AML-193 (cell line): ENCODE data around the gene ATP12A.

Source experiments
- DNase-seq, 2 experiments: peaks; one replicate each; lab custom pipeline; 2025; lab: John Stamatoyannopoulos, UW

The ATP12A gene

GRCh38 chr13:24734950-24735349 lies 54.7 kb downstream of the ATP12A start:
- peak in 1 of 2 experiments; percentile 6 for DNase-seq

GRCh38 chr13:24737042-24737441 lies 56.8 kb downstream of the ATP12A start:
- no peak for DNase-seq

- DNase-seq, result no peak
These were observed 58.2 kb downstream of the ATP12A start for GRCh38 chr13:24738366-24738847.

GRCh38 chr13:24740014-24740890 lies 60.0 kb downstream of the ATP12A start:
- no peak for DNase-seq

- peak in 1 of 2 experiments; percentile 6 for DNase-seq
These were observed 60.9 kb downstream of the ATP12A start for GRCh38 chr13:24741016-24741662.

- DNase-seq, result no peak
These were observed 61.6 kb downstream of the ATP12A start for GRCh38 chr13:24741791-24742190.

- no peak for DNase-seq
These were observed 62.1 kb downstream of the ATP12A start for GRCh38 chr13:24742294-24742693.

- no peak for DNase-seq
These were observed 62.8 kb downstream of the ATP12A start for GRCh38 chr13:24742977-24743376.

- DNase-seq, result no peak
These were observed 64.0 kb downstream of the ATP12A start for GRCh38 chr13:24744247-24744646.

- DNase-seq, result no peak
These were observed 65.3 kb downstream of the ATP12A start for GRCh38 chr13:24745516-24745860.

- DNase-seq, result no peak
These were observed 65.8 kb downstream of the ATP12A start for GRCh38 chr13:24745861-24746617.

- no peak for DNase-seq
These were observed 66.5 kb downstream of the ATP12A start for GRCh38 chr13:24746618-24747247.

GRCh38 chr13:24747248-24748060 lies 67.2 kb downstream of the ATP12A start:
- DNase-seq, result no peak

GRCh38 chr13:24748061-24748400 lies 67.8 kb downstream of the ATP12A start:
- no peak for DNase-seq

- no peak for DNase-seq
These were observed 79.0 kb downstream of the ATP12A start for GRCh38 chr13:24759197-24759596.
